GM18861 (cell line): ENCODE results near the gene OR5V1.
"Not testable (repeated sequence)": the region's sequence is repeated elsewhere in the genome, so short reads cannot be mapped to it uniquely, and the experiment has no call there.

Experiments
- ATAC-seq: cut with Tn5 transposase; IDR thresholded peaks from one replicate; pipeline ENCODE4 v1.9.1; 2021; ENCODE audit not compliant: unreplicated experiment

Gene OR5V1

GRCh38 chr6:29368765-29369164 lies at the start of gene OR5V1:
Gene OR5V1 (minus strand): TSS chr6:29368865. CDS start chr6:29356195, 12,670 bp downstream.
- no peak for ATAC-seq

- ATAC-seq = no peak
Observed at GRCh38 chr6:29414588-29414987, 45.9 kb upstream of the OR5V1 start, which contains the start of gene OR12D1. Gene OR12D1 (plus strand): TSS chr6:29414928.

GRCh38 chr6:29403801-29404200 lies 35.1 kb upstream of the OR5V1 start:
- no peak for ATAC-seq

- ATAC-seq = no peak
Observed at GRCh38 chr6:29399525-29399924, 30.9 kb upstream of the OR5V1 start.

GRCh38 chr6:29395331-29395730 lies 26.7 kb upstream of the OR5V1 start, which contains the start of gene OR12D2:
Gene OR12D2 (plus strand): TSS chr6:29395631. CDS start chr6:29396700, 1,069 bp downstream.
- ATAC-seq = no peak

- ATAC-seq = no peak
Observed at GRCh38 chr6:29388533-29388932, 19.9 kb upstream of the OR5V1 start.

GRCh38 chr6:29376003-29376402 lies 7.3 kb upstream of the OR5V1 start:
- no peak for ATAC-seq

GRCh38 chr6:29375191-29375590 lies 6.5 kb upstream of the OR5V1 start, which contains the start of gene OR12D3:
Gene OR12D3 (minus strand): TSS chr6:29375291. CDS start chr6:29375287, 4 bp downstream.
- ATAC-seq = no peak

- ATAC-seq = no peak
Observed at GRCh38 chr6:29355603-29356002, 13.1 kb downstream of the OR5V1 start.

- no peak for ATAC-seq
Observed at GRCh38 chr6:29354980-29355379, 13.7 kb downstream of the OR5V1 start.

- not testable (repeated sequence) for ATAC-seq
Observed at GRCh38 chr6:29349348-29349747, 19.3 kb downstream of the OR5V1 start.

GRCh38 chr6:29345380-29345779 lies 23.3 kb downstream of the OR5V1 start:
- ATAC-seq = no peak

GRCh38 chr6:29336269-29336668 lies 32.4 kb downstream of the OR5V1 start:
- ATAC-seq = no peak

- no peak for ATAC-seq
Observed at GRCh38 chr6:29332676-29333075, 36.0 kb downstream of the OR5V1 start.

- no peak for ATAC-seq
Observed at GRCh38 chr6:29325777-29326176, 42.9 kb downstream of the OR5V1 start.

GRCh38 chr6:29323332-29323731 lies 45.3 kb downstream of the OR5V1 start:
- not testable (repeated sequence) for ATAC-seq

- ATAC-seq = no peak
Observed at GRCh38 chr6:29319931-29320330, 48.7 kb downstream of the OR5V1 start.
